Measurements from ENCODE around the gene MANEAL.

MANEAL gene

DNA sequence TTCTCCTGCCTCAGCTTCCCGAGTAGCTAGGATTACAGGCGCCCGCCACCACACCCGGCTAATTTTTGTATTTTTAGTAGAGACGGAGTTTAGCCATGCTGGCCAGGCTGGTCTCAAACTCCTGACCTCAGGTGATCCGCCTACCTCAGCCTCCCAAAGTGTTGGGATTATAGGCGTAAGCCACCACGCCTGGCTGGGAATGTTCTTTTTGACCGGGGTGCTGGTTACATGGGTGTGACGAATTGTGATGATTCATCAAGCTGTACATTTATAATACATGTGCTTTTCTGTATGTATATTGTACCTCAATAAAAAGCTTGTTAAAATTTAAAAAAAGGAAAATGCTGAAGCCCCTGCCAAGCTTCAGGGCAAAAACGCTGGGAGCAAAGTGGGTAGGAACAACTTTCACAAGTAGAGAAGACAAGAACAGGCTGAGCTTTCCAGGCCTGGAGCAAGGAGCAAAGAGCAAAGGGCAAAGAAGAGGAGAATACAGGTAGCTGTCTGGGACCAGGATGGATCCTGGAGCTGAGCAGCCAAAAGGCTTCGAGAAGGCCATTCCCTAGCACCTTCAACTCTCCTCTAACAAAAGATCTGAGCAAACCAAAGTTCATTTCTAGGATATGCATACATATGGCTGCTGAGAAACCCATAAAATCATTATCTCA, 34.9 kb downstream of the MANEAL start:
- no peak for DNase-seq

- no peak for DNase-seq
These were observed 37.5 kb downstream of the MANEAL start for GRCh38 chr1:37831109-37831508.

DNA sequence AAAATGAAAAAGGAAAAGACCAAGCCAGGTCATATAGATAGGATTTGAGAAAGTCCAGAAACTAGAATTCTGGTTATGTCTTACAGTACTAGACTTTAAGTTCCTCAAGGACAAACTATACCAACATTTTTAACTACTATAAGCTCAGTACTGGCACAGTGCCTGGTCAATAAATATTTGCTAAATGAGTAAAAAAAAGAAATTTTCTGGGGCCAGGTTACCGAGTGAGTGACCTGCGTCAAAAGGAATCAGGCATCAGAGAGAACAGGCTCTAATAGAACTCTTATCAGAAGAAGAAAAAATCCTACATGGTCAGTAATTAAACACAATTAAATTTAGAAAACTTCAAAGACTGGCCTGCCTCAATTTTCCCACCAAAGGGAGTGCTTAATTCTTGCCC, 38.2 kb downstream of the MANEAL start:
- DNase-seq = no peak

- no peak for DNase-seq
These were observed 43.1 kb downstream of the MANEAL start for GRCh38 chr1:37836788-37837187.

GRCh38 chr1:37839676-37840075, 46.0 kb downstream of the MANEAL start:
- DNase-seq = no peak

DNA sequence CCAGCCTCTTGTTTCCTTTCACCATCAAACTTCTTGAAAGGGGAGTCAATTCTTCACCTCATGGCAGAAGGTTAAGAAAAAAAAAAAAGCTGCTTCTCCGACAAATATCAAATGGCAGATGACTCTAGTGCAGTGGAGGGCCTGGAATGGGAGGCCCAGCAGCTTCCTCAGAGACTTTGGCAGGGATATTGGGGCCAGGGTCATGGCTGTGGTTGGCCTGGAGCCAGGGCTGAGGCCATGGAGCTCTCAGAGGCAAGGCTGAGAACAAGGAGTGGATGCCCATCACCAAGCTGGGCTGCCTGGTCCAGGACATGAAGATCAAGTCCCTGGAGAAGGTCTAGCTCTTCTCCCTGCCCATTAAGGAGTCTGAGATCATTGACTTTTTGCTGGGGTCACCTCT, 47.1 kb downstream of the MANEAL start:
- no peak for DNase-seq

- no peak for DNase-seq
These were observed 48.0 kb downstream of the MANEAL start for GRCh38 chr1:37841652-37842051.

- DNase-seq = no peak
These were observed 50.9 kb downstream of the MANEAL start for GRCh38 chr1:37844536-37844935.

GRCh38 chr1:37845049-37845646, 51.5 kb downstream of the MANEAL start:
- no peak for DNase-seq

DNA sequence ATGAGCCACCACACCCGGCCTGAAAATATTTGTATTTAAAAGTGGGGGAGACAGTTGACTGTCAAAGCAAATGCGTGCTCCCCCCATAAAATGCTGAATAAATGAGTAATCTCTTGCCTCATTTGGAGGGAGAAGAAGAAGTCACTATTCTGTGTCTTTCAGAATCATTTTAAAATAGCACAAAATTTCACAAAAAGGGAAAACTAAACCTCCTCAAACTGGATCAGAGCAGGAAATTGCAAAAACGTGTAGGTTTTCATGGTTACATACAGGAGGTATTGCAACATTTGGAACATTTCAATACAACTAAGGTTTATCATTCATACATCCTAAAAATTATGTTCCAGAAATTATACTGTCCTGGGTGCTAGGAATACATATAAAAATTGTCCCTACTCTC, 52.1 kb downstream of the MANEAL start:
- no peak for DNase-seq

- DNase-seq = no peak
These were observed 53.1 kb downstream of the MANEAL start for GRCh38 chr1:37846647-37847339.

- DNase-seq = no peak
These were observed 55.8 kb downstream of the MANEAL start for GRCh38 chr1:37849480-37849879.

GRCh38 chr1:37850352-37850955, 56.8 kb downstream of the MANEAL start:
- no peak for DNase-seq

Measured in activated CD4-positive, alpha-beta T cell treated with anti-CD3 and anti-CD28 coated beads for 48 hours (primary cell).